ENCODE measurements around the gene MSX1. TPM values are rescaled to one million over a fixed set of nuclear protein-coding genes. Genes with fewer than 3 reads are reported as not detected.

Gene MSX1
- total RNA-seq, 1 experiment from 2014 or later, result 4.7 TPM

DNA sequence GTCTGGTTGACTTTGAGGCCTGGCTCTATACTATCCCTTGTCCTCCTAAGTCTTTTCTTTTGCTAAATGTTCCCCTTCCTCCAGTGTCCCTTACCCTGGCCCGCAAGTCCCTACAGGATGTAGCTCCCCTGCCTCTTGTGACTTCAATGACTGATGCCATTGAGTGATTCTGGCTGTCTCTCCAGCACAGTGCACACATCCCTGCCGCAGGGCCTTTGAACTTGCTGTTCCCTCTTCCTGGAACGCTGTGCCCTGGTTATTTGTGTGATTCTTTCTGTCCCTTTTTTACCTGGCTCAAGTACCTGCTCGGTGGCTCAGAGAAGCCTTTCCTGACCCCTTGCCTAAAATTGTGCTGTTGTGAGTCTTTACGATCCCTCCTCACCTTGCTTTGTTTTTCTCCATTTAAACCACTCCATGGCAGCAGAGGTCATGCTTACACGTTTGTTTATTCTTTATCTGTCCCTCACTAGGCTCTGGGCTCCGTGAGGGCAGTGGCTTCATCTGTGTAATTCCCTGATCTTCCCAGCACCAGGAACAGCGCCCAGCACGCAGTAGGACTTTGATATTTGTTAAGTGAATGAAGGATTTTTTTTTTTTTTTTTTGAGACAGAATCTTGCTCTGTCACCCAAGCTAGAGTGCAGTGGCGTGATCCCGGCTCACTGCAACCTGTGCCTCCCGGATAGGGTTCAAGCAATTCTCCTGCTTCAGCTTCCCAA, 17.6 kb downstream of the MSX1 start:
- H3K9me3 ChIP-seq (ENCODE audit: low read depth, low read length, poor library complexity, severe bottlenecking), result no peaks in the 10 kb centered on the region
- DNase-seq (ENCODE audit: low spot score), result no peak
- H3K4me3 ChIP-seq (ENCODE audit: low read depth, low read length, poor library complexity, severe bottlenecking), result no peak overlapping the region
- H3K4me1 ChIP-seq (ENCODE audit: insufficient read depth, low read length, poor library complexity, severe bottlenecking), result no peaks in the 10 kb centered on the region
- POLR2A ChIA-PET (ENCODE audit: low non-redundant PET), result no interaction called here
- intact Hi-C loops (cut with micrococcal nuclease; ENCODE audit: unreplicated experiment), result no loop called here
- H3K27me3 ChIP-seq (replicated peaks; ENCODE audit: insufficient read depth, low read depth, low read length, poor library complexity), result peaks cover 18% of the 10 kb centered on the region
- TF ChIP-seq EZH2 (IDR thresholded peaks at IDR 0.05; ENCODE audit: borderline replicate concordance, low read depth, low read length, poor library complexity, severe bottlenecking) (no peak), CTCF (conservative IDR thresholded peaks at IDR 0.05; ENCODE audit: low read depth, low read length) (no peak)
- CTCF ChIA-PET, result no interaction called here
- H3K36me3 ChIP-seq (ENCODE audit: insufficient read depth, low read length, poor library complexity, severe bottlenecking), result no peaks in the 10 kb centered on the region
- no peak overlapping the region for H3K27ac ChIP-seq (ENCODE audit: low read depth, low read length, poor library complexity, severe bottlenecking)
- no TSS peak for BruUV-seq (replicated peaks)

DNA sequence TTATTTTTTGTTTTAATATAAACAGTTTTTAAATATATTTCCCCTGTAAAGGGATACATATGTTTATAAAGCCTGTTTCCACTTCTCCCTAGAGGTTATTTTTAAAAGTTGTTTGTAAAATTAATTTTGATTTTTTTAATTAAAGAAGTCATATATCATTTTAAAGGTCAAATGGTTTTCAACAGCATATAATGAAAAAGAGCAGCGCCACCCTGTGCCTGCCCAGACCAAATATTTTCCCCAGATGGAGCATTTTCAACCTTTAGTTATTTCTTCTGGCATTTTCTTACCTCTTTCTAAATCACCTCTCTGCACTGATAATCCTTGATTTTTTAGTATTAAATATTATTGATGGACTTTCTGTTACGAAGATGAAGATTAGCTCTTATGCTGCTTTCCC, 21.0 kb downstream of the MSX1 start:
- no peak for DNase-seq (ENCODE audit: low spot score)
- Histone ChIP-seq H3K36me3 (ENCODE audit: insufficient read depth, low read length, poor library complexity, severe bottlenecking) (no peaks in the 10 kb centered on the region), H3K9me3 (ENCODE audit: low read depth, low read length, poor library complexity, severe bottlenecking) (no peaks in the 10 kb centered on the region), H3K4me3 (ENCODE audit: low read depth, low read length, poor library complexity, severe bottlenecking) (no peak overlapping the region), H3K27me3 (replicated peaks; ENCODE audit: insufficient read depth, low read depth, low read length, poor library complexity) (no peaks in the 10 kb centered on the region), H3K4me1 (ENCODE audit: insufficient read depth, low read length, poor library complexity, severe bottlenecking) (no peaks in the 10 kb centered on the region), H3K27ac (ENCODE audit: low read depth, low read length, poor library complexity, severe bottlenecking) (no peak overlapping the region)
- CTCF ChIA-PET, result no interaction called here
- BruUV-seq (replicated peaks), result no TSS peak
- POLR2A ChIA-PET (ENCODE audit: low non-redundant PET), result no interaction called here
- no peak for TF ChIP-seq EZH2 (IDR thresholded peaks at IDR 0.05; ENCODE audit: borderline replicate concordance, low read depth, low read length, poor library complexity, severe bottlenecking)
- peak; percentile 51; the same call in 1 of the 2 replicates for TF ChIP-seq CTCF (conservative IDR thresholded peaks at IDR 0.05; ENCODE audit: low read depth, low read length)
- intact Hi-C loops (cut with micrococcal nuclease; ENCODE audit: unreplicated experiment), result loop anchor here (5.0 kb wide), 1 partner anchor 393 kb away; no protein-coding TSS in a partner anchor

DNA sequence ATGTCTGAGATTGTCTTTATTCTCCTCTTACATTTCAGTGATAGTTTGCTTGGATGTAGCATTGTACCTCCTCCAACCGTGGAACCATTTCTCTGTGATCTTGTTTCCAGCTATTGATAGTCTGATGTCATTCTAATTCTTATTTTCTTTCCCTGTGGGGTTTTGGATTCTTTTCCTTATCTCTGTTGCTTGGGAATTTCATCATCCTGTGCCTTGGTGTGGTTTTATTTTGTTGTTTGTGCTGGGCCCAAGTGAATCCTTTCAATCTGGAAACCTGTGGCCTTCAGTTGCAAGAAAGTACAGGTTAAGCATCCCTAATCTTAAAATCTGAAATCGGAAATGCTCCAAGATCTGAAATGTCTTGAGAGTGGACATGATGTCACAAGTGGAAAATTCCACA, 22.0 kb downstream of the MSX1 start:
- Histone ChIP-seq H3K27me3 (replicated peaks; ENCODE audit: insufficient read depth, low read depth, low read length, poor library complexity) (no peaks in the 10 kb centered on the region), H3K27ac (ENCODE audit: low read depth, low read length, poor library complexity, severe bottlenecking) (no peak overlapping the region), H3K4me3 (ENCODE audit: low read depth, low read length, poor library complexity, severe bottlenecking) (no peak overlapping the region), H3K9me3 (ENCODE audit: low read depth, low read length, poor library complexity, severe bottlenecking) (no peaks in the 10 kb centered on the region), H3K4me1 (ENCODE audit: insufficient read depth, low read length, poor library complexity, severe bottlenecking) (no peaks in the 10 kb centered on the region), H3K36me3 (ENCODE audit: insufficient read depth, low read length, poor library complexity, severe bottlenecking) (no peaks in the 10 kb centered on the region)
- intact Hi-C loops (cut with micrococcal nuclease; ENCODE audit: unreplicated experiment), result loop anchor here (5.0 kb wide), 1 partner anchor 394 kb away; no protein-coding TSS in a partner anchor
- DNase-seq (ENCODE audit: low spot score), result no peak
- POLR2A ChIA-PET (ENCODE audit: low non-redundant PET), result no interaction called here
- CTCF ChIA-PET, result no interaction called here
- no peak for TF ChIP-seq CTCF (conservative IDR thresholded peaks at IDR 0.05; ENCODE audit: low read depth, low read length)
- no TSS peak for BruUV-seq (replicated peaks)
